GM18868 (cell line): Measurements from ENCODE around the gene VWA5B1.
"Not testable (repeated sequence)": the region's sequence is repeated elsewhere in the genome, so short reads cannot be mapped to it uniquely, and the experiment has no call there.

Experiments
- ATAC-seq: cut with Tn5 transposase; IDR thresholded peaks from one replicate; pipeline ENCODE4 v1.9.1; 2021; ENCODE audit warnings: mild to moderate bottlenecking, moderate library complexity; ENCODE audit not compliant: unreplicated experiment

The VWA5B1 gene

GRCh38 chr1:20290624-20291597, at the start of gene VWA5B1:
VWA5B1 (plus strand) TSS chr1:20290875; CDS start chr1:20310602, 19,727 bp downstream.
- ATAC-seq, result no peak

- no peak for ATAC-seq
These were observed 47.7 kb upstream of the VWA5B1 start for GRCh38 chr1:20242890-20243479.

- ATAC-seq, result no peak
These were observed 41.6 kb upstream of the VWA5B1 start for GRCh38 chr1:20248971-20249612.

GRCh38 chr1:20250340-20250989, 40.2 kb upstream of the VWA5B1 start:
- no peak for ATAC-seq

GRCh38 chr1:20252587-20252986, 38.1 kb upstream of the VWA5B1 start:
- no peak for ATAC-seq

- no peak for ATAC-seq
These were observed 35.0 kb upstream of the VWA5B1 start for GRCh38 chr1:20255666-20256065.

GRCh38 chr1:20259646-20260045, 31.0 kb upstream of the VWA5B1 start:
- no peak for ATAC-seq

GRCh38 chr1:20261095-20261494, 29.6 kb upstream of the VWA5B1 start:
- ATAC-seq, result no peak

- no peak for ATAC-seq
These were observed 27.7 kb upstream of the VWA5B1 start for GRCh38 chr1:20262810-20263534.

- ATAC-seq, result no peak
These were observed 25.4 kb upstream of the VWA5B1 start for GRCh38 chr1:20265250-20265649.

- ATAC-seq, result no peak
These were observed 24.5 kb upstream of the VWA5B1 start for GRCh38 chr1:20266141-20266540.

GRCh38 chr1:20266642-20267041, 24.0 kb upstream of the VWA5B1 start:
- ATAC-seq, result no peak

- ATAC-seq, result no peak
These were observed 18.9 kb upstream of the VWA5B1 start for GRCh38 chr1:20271498-20272400.

GRCh38 chr1:20273716-20274115, 17.0 kb upstream of the VWA5B1 start:
- ATAC-seq, result not testable (repeated sequence)

GRCh38 chr1:20275319-20275925, 15.3 kb upstream of the VWA5B1 start:
- no peak for ATAC-seq

- ATAC-seq, result no peak
These were observed 14.1 kb upstream of the VWA5B1 start for GRCh38 chr1:20276485-20277159.

- no peak for ATAC-seq
These were observed 12.0 kb upstream of the VWA5B1 start for GRCh38 chr1:20278692-20279130.

GRCh38 chr1:20279509-20279908, 11.2 kb upstream of the VWA5B1 start:
- no peak for ATAC-seq
